Rectal smooth muscle tissue (tissue), 1 donor: ENCODE data around the gene TTYH1.
A peak's percentile ranks its signal among the peaks of the same experiment; 100 is the strongest.

Experiments
- H3K27ac ChIP-seq: one replicate; pipeline ENCODE4 v1.7.0; 2013; ENCODE audit warnings: low read depth, low read length, inconsistent platforms
- H3K27me3 ChIP-seq: one replicate; pipeline ENCODE4 v1.7.0; 2013; ENCODE audit warnings: low read length; ENCODE audit not compliant: control insufficient read depth, insufficient read depth
- H3K36me3 ChIP-seq: one replicate; pipeline ENCODE4 v1.7.0; 2013; ENCODE audit warnings: low read length; ENCODE audit not compliant: control insufficient read depth, insufficient read depth
- H3K4me1 ChIP-seq: one replicate; pipeline ENCODE4 v1.7.0; 2013; ENCODE audit warnings: low read length; ENCODE audit not compliant: control insufficient read depth, insufficient read depth
- H3K4me3 ChIP-seq: one replicate; pipeline ENCODE4 v1.7.0; 2013; ENCODE audit warnings: low read length
- H3K9ac ChIP-seq: one replicate; pipeline ENCODE4 v1.7.0; 2013; ENCODE audit warnings: low read length

Gene TTYH1

GRCh38 chr19:54455786-54456422, 40.6 kb downstream of the TTYH1 start:
- Histone ChIP-seq H3K27me3 (no peaks in the 10 kb centered on the region), H3K27ac (no peak overlapping the region), H3K9ac (no peak overlapping the region), H3K36me3 (peaks cover 80% of the 10 kb centered on the region), H3K4me3 (no peak overlapping the region), H3K4me1 (peaks cover 3% of the 10 kb centered on the region)

GRCh38 chr19:54456423-54457373, 41.4 kb downstream of the TTYH1 start:
- Histone ChIP-seq H3K36me3 (peaks cover 81% of the 10 kb centered on the region), H3K27ac (no peak overlapping the region), H3K4me3 (no peak overlapping the region), H3K9ac (no peak overlapping the region), H3K27me3 (no peaks in the 10 kb centered on the region), H3K4me1 (no peaks in the 10 kb centered on the region)

GRCh38 chr19:54457773-54458647, 42.7 kb downstream of the TTYH1 start:
- H3K4me1 ChIP-seq = peaks cover 6% of the 10 kb centered on the region
- H3K27me3 ChIP-seq = no peaks in the 10 kb centered on the region
- no peak overlapping the region for H3K4me3 ChIP-seq
- no peak overlapping the region for H3K9ac ChIP-seq
- H3K27ac ChIP-seq = no peak overlapping the region
- peaks cover 74% of the 10 kb centered on the region for H3K36me3 ChIP-seq

- Histone ChIP-seq H3K36me3 (peaks cover 67% of the 10 kb centered on the region), H3K27me3 (no peaks in the 10 kb centered on the region), H3K27ac (no peak overlapping the region), H3K9ac (no peak overlapping the region), H3K4me1 (peaks cover 6% of the 10 kb centered on the region), H3K4me3 (no peak overlapping the region)
Measured at GRCh38 chr19:54458648-54459281, 43.5 kb downstream of the TTYH1 start.

GRCh38 chr19:54459282-54460229, 44.3 kb downstream of the TTYH1 start:
- peaks cover 59% of the 10 kb centered on the region for H3K36me3 ChIP-seq
- no peaks in the 10 kb centered on the region for H3K27me3 ChIP-seq
- no peak overlapping the region for H3K9ac ChIP-seq
- H3K27ac ChIP-seq = no peak overlapping the region
- peaks cover 11% of the 10 kb centered on the region for H3K4me1 ChIP-seq
- no peak overlapping the region for H3K4me3 ChIP-seq

GRCh38 chr19:54460230-54461005, 45.2 kb downstream of the TTYH1 start:
- Histone ChIP-seq H3K4me3 (no peak overlapping the region), H3K27me3 (no peaks in the 10 kb centered on the region), H3K36me3 (peaks cover 51% of the 10 kb centered on the region), H3K27ac (no peak overlapping the region), H3K4me1 (peaks cover 11% of the 10 kb centered on the region), H3K9ac (no peak overlapping the region)

- Histone ChIP-seq H3K9ac (no peak overlapping the region), H3K36me3 (peaks cover 49% of the 10 kb centered on the region), H3K4me1 (peaks cover 11% of the 10 kb centered on the region), H3K27me3 (no peaks in the 10 kb centered on the region), H3K4me3 (no peak overlapping the region), H3K27ac (no peak overlapping the region)
Measured at GRCh38 chr19:54461210-54461609, 45.9 kb downstream of the TTYH1 start.

- Histone ChIP-seq H3K27me3 (no peaks in the 10 kb centered on the region), H3K4me3 (peak overlapping the region; percentile 56), H3K4me1 (peaks cover 11% of the 10 kb centered on the region), H3K27ac (no peak overlapping the region), H3K36me3 (peaks cover 49% of the 10 kb centered on the region), H3K9ac (no peak overlapping the region)
Measured at GRCh38 chr19:54461613-54462012, 46.3 kb downstream of the TTYH1 start.

- peak overlapping the region; percentile 77 for H3K9ac ChIP-seq
- peaks cover 43% of the 10 kb centered on the region for H3K36me3 ChIP-seq
- peaks cover 11% of the 10 kb centered on the region for H3K4me1 ChIP-seq
- peak overlapping the region; percentile 95 for H3K27ac ChIP-seq
- H3K4me3 ChIP-seq = peak overlapping the region; percentile 56
- no peaks in the 10 kb centered on the region for H3K27me3 ChIP-seq
Measured at GRCh38 chr19:54462047-54462654, 46.9 kb downstream of the TTYH1 start.

- H3K4me3 ChIP-seq = peak overlapping the region; percentile 56
Measured at GRCh38 chr19:54462655-54463530, 47.6 kb downstream of the TTYH1 start.

More at GRCh38 chr19:54462655-54463530, 47.6 kb downstream of the TTYH1 start:
- Histone ChIP-seq H3K36me3 (peaks cover 36% of the 10 kb centered on the region), H3K27me3 (no peaks in the 10 kb centered on the region), H3K9ac (peak overlapping the region; percentile 77), H3K4me1 (peaks cover 11% of the 10 kb centered on the region), H3K27ac (peak overlapping the region; percentile 95)
